HUDEP-2 (cell line): ENCODE data around the gene KATNBL1.
A peak's percentile ranks its signal among the peaks of the same experiment; 100 is the strongest.
"Not testable (repeated sequence)": the region's sequence is repeated elsewhere in the genome, so short reads cannot be mapped to it uniquely, and the experiment has no call there.

Source experiments
- DNase-seq, 76 experiments: peaks; one replicate each; lab custom pipeline; 2025; ENCODE audit not compliant: unreplicated experiment in 76 of 76; lab: John Stamatoyannopoulos, UW

KATNBL1 gene

GRCh38 chr15:34203936-34204335, 6.0 kb downstream of the KATNBL1 start:
- DNase-seq: no peak

GRCh38 chr15:34203305-34203704, 6.6 kb downstream of the KATNBL1 start:
- no peak for DNase-seq

- not testable (repeated sequence) for DNase-seq
Measured at GRCh38 chr15:34193272-34193671, 16.6 kb downstream of the KATNBL1 start.

GRCh38 chr15:34188711-34189110, 21.2 kb downstream of the KATNBL1 start:
- no peak for DNase-seq

GRCh38 chr15:34185666-34186065, 24.2 kb downstream of the KATNBL1 start:
- DNase-seq: no peak

GRCh38 chr15:34182942-34183341, 27.0 kb downstream of the KATNBL1 start:
- DNase-seq: no peak

- DNase-seq: peak in 1 of 76 experiments; percentile 2
Measured at GRCh38 chr15:34179234-34179633, 30.7 kb downstream of the KATNBL1 start.

- DNase-seq: not testable (repeated sequence)
Measured at GRCh38 chr15:34165987-34166573, 43.8 kb downstream of the KATNBL1 start.

GRCh38 chr15:34161329-34161963, 48.5 kb downstream of the KATNBL1 start:
- no peak for DNase-seq

- DNase-seq: no peak
Measured at GRCh38 chr15:34160735-34161134, 49.2 kb downstream of the KATNBL1 start.

- no peak for DNase-seq
Measured at GRCh38 chr15:34158355-34158754, 51.5 kb downstream of the KATNBL1 start.

GRCh38 chr15:34155859-34156258, 54.0 kb downstream of the KATNBL1 start:
- no peak for DNase-seq

GRCh38 chr15:34154725-34155204, 55.1 kb downstream of the KATNBL1 start:
- no peak for DNase-seq

GRCh38 chr15:34147371-34148140, 62.3 kb downstream of the KATNBL1 start:
- DNase-seq: no peak

GRCh38 chr15:34133511-34133910, 76.4 kb downstream of the KATNBL1 start:
- DNase-seq: no peak

- DNase-seq: no peak
Measured at GRCh38 chr15:34132881-34133280, 77.0 kb downstream of the KATNBL1 start.

GRCh38 chr15:34128898-34129297, 81.0 kb downstream of the KATNBL1 start:
- no peak for DNase-seq

GRCh38 chr15:34126522-34126921, 83.4 kb downstream of the KATNBL1 start:
- no peak for DNase-seq

- no peak for DNase-seq
Measured at GRCh38 chr15:34125945-34126344, 84.0 kb downstream of the KATNBL1 start.

GRCh38 chr15:34124651-34125050, 85.2 kb downstream of the KATNBL1 start:
- DNase-seq: no peak

GRCh38 chr15:34122771-34123183, 87.1 kb downstream of the KATNBL1 start:
- DNase-seq: no peak

GRCh38 chr15:34121786-34122185, 88.1 kb downstream of the KATNBL1 start:
- DNase-seq: not testable (repeated sequence)
